ENCODE data around the gene HTT.

Gene HTT

DNA sequence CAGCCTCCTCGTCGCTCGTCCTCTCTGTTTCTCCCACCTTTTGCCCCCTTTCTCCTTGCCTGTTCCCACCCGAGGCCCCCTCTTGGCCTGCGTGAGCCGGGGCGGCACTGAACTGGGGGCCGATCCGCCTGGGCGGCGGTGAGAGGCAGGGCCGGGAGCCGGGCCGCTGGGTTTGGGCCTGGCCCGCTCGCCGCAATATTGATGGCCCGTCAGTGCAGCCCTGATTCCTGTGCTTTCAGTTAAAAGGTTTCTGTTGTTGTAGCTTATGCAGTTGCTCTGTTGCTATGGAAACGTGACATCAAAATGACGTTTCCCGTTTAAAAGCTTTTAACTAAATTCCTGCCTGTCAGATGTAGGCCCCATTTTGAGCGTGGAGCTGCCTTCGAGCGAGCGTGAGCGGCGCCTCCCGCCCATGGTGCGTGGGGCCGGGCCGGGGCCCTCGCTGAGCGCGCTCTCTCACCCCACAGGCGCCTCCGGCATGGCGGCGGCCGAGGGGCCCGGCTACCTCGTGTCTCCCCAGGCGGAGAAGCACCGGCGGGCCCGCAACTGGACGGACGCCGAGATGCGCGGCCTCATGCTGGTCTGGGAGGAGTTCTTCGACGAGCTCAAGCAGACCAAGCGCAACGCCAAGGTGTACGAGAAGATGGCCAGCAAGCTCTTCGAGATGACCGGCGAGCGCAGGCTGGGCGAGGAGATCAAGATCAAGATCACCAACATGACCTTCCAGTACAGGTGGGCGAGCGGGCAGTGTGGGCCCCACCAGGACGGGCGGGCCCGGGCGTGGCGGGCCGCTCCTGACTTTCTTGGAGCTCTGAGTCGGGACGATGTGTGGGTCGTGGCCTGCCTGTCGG, 174.6 kb downstream of the HTT start, which contains the start of gene MSANTD1:
MSANTD1 (plus strand) TSS at position 349 of the 851 bp plus-strand sequence; CDS start at position 413, 64 bp downstream.
- no peak for DNase-seq (ENCODE audit: low read depth in 1 of 2, low spot score in 1 of 2)
- H3K27me3 ChIP-seq (ENCODE audit: insufficient read depth, poor library complexity, severe bottlenecking): no peaks in the 10 kb centered on the region
- no peak within 1 kb of the TSS for H3K4me3 ChIP-seq (replicated peaks; ENCODE audit: insufficient read depth, low read length)
- no peak within 1 kb of the TSS for H3K27ac ChIP-seq (replicated peaks)
- no peak for TF ChIP-seq SPI1 (IDR thresholded peaks at IDR 0.05; ENCODE audit: borderline replicate concordance, low read depth)
- no peak for TF ChIP-seq POLR2AphosphoS5 (IDR thresholded peaks at IDR 0.05; ENCODE audit: low read depth)
- TF ChIP-seq, protein P1, sequence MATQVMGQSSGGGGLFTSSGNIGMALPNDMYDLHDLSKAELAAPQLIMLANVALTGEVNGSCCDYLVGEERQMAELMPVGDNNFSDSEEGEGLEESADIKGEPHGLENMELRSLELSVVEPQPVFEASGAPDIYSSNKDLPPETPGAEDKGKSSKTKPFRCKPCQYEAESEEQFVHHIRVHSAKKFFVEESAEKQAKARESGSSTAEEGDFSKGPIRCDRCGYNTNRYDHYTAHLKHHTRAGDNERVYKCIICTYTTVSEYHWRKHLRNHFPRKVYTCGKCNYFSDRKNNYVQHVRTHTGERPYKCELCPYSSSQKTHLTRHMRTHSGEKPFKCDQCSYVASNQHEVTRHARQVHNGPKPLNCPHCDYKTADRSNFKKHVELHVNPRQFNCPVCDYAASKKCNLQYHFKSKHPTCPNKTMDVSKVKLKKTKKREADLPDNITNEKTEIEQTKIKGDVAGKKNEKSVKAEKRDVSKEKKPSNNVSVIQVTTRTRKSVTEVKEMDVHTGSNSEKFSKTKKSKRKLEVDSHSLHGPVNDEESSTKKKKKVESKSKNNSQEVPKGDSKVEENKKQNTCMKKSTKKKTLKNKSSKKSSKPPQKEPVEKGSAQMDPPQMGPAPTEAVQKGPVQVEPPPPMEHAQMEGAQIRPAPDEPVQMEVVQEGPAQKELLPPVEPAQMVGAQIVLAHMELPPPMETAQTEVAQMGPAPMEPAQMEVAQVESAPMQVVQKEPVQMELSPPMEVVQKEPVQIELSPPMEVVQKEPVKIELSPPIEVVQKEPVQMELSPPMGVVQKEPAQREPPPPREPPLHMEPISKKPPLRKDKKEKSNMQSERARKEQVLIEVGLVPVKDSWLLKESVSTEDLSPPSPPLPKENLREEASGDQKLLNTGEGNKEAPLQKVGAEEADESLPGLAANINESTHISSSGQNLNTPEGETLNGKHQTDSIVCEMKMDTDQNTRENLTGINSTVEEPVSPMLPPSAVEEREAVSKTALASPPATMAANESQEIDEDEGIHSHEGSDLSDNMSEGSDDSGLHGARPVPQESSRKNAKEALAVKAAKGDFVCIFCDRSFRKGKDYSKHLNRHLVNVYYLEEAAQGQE (IDR thresholded peaks at IDR 0.05; ENCODE audit: insufficient replicate concordance, low read depth): no peak
- no peak for TF ChIP-seq GABPA (IDR thresholded peaks at IDR 0.05; ENCODE audit: low read depth)
- TF ChIP-seq, protein P2, sequence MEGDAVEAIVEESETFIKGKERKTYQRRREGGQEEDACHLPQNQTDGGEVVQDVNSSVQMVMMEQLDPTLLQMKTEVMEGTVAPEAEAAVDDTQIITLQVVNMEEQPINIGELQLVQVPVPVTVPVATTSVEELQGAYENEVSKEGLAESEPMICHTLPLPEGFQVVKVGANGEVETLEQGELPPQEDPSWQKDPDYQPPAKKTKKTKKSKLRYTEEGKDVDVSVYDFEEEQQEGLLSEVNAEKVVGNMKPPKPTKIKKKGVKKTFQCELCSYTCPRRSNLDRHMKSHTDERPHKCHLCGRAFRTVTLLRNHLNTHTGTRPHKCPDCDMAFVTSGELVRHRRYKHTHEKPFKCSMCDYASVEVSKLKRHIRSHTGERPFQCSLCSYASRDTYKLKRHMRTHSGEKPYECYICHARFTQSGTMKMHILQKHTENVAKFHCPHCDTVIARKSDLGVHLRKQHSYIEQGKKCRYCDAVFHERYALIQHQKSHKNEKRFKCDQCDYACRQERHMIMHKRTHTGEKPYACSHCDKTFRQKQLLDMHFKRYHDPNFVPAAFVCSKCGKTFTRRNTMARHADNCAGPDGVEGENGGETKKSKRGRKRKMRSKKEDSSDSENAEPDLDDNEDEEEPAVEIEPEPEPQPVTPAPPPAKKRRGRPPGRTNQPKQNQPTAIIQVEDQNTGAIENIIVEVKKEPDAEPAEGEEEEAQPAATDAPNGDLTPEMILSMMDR (IDR thresholded peaks at IDR 0.05; ENCODE audit: insufficient read depth, low read length): no peak

DNA sequence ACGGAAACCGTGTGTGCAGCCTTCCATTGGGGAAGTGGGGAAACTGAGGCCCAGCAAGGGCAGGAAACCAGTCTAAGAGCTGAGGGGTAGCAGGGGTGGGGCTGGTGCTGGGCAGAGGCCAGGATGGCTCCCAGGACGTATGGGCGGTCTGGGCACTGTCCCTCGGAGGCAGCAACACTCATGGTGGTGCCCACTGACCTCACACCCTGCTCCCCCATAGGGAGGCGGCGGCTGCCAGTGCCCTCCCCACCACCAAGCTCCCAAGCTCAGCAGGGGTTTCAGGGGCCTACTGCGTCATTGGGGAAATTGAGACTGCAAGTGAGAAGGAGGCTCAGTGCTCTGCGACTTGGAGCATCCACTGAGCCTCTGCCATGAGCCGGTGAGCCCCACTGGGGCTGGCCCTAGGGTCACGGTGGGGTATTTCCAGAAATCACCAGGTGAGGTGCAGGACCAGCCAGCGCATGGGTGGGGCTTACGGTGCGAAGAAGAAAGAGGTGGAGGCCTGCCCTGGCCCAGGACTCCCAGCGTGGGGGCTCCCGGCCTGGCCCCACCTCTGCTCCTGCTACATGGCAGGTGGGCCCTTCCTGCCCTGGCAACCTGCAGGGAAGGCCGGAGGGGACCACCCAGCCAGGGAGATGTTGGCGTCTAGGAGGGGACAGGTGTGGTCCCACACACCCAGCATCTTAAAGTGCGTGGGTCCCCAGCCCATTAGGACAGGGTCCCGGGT, 175.4 kb downstream of the HTT start:
- Histone ChIP-seq H3K4me3 (replicated peaks; ENCODE audit: insufficient read depth, low read length) (no peak overlapping the region), H3K27me3 (ENCODE audit: insufficient read depth, poor library complexity, severe bottlenecking) (no peaks in the 10 kb centered on the region), H3K27ac (replicated peaks) (no peak overlapping the region)
- no peak for DNase-seq (ENCODE audit: low read depth in 1 of 2, low spot score in 1 of 2)
- no peak for TF ChIP-seq POLR2AphosphoS5 (IDR thresholded peaks at IDR 0.05; ENCODE audit: low read depth)
- TF ChIP-seq, protein P2 (IDR thresholded peaks at IDR 0.05; ENCODE audit: insufficient read depth, low read length): no peak

DNA sequence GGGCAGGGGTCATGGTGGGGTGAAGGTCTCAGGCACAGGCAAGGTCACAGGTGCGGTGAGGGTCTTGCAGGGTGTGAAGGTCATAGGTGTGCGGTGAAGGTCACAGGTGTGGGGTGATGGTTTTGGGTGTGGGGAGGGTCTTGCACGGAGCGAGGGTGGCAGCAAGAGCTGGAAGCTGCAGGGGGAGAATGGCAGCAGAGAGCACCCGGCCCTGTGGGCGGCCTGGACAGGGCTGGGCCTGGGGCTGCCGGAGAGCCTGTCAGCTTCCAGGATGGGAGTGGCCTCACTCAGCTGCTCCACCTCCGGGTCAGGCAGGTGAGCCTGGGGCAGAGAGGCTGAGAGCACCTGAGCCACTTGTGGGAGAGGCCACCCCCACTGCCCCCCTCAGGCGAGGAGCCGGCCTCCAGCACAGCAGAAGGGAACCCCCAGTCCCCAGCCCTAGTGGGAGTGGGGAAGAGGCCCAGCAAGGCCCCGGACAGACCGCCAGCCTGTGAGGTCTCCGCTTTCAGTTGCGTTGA, 176.0 kb downstream of the HTT start:
- DNase-seq (ENCODE audit: low read depth in 1 of 2, low spot score in 1 of 2): no peak
- Histone ChIP-seq H3K4me3 (replicated peaks; ENCODE audit: insufficient read depth, low read length) (no peak overlapping the region), H3K27ac (replicated peaks) (no peak overlapping the region), H3K27me3 (ENCODE audit: insufficient read depth, poor library complexity, severe bottlenecking) (no peaks in the 10 kb centered on the region)
- TF ChIP-seq GABPA (IDR thresholded peaks at IDR 0.05; ENCODE audit: low read depth): no peak
- no peak for TF ChIP-seq SPI1 (IDR thresholded peaks at IDR 0.05; ENCODE audit: borderline replicate concordance, low read depth)
- TF ChIP-seq, protein P1 (IDR thresholded peaks at IDR 0.05; ENCODE audit: insufficient replicate concordance, low read depth): no peak
- TF ChIP-seq POLR2AphosphoS5 (IDR thresholded peaks at IDR 0.05; ENCODE audit: low read depth): no peak
- TF ChIP-seq, protein P2 (IDR thresholded peaks at IDR 0.05; ENCODE audit: insufficient read depth, low read length): no peak
